HCT116 (cell line): ENCODE measurements around the gene ITPR1. TPM values are rescaled to one million over a fixed set of nuclear protein-coding genes. Genes with fewer than 3 reads are reported as not detected.

Experiments
- ATAC-seq: fragments of 200-7000 bp; cut with Tn5 transposase; 2 replicates; pipeline ENCODE4 v1.9.1; 2020; ENCODE audit warnings: mild to moderate bottlenecking, moderate library complexity
- BruUV-seq: library from RNA; stranded (reverse); fragments of 400-500 nt; replicated peaks from 2 replicates; lab custom pipeline; 2021; lab: Mats Ljungman, UMichigan
- CTCF ChIA-PET: fragments of 300-600 bp; sonication (Branson Sonifier 250); formaldehyde crosslinking; loops from one replicate; lab custom pipeline; 2021; ENCODE audit warnings: antibody characterized with exemption; lab: Charles Lee
- POLR2A ChIA-PET: fragments of 300-600, 350-600 bp; sonication (Branson Sonifier 250); formaldehyde crosslinking; loops from one replicate; lab custom pipeline; 2021; ENCODE audit warnings: antibody characterized with exemption; lab: Charles Lee
- RAD21 ChIA-PET, 2 experiments: fragments of 300-600 bp; sonication (Branson Sonifier 250); formaldehyde crosslinking; loops; one replicate each; lab custom pipeline; 2023; ENCODE audit warnings: low total read pairs in 2 of 2; ENCODE audit not compliant: uncharacterized antibody in 2 of 2, unreplicated experiment in 2 of 2, low non-redundant PET in 1 of 2; lab: Charles Lee
- DNase-seq: peaks from one replicate; pipeline ENCODE4 v3.0.0-alpha.2; 2010; ENCODE audit warnings: low read depth, low spot score
- H2AFZ ChIP-seq: fragments of 200-600 bp; shearing (Covaris generic), sonication (generic); 2 replicates; pipeline ENCODE4 v1.6.1; 2017; ENCODE audit warnings: low read depth, mixed run types, mixed read lengths, antibody characterized with exemption, low read length; ENCODE audit not compliant: poor library complexity, severe bottlenecking
- H3K27ac ChIP-seq: 2 replicates; pipeline ENCODE4 v1.5.1; 2012; ENCODE audit warnings: low read depth, low read length
- H3K27me3 ChIP-seq: fragments of 200-600 bp; sonication (generic); 2 replicates; pipeline ENCODE4 v1.6.1; 2016; ENCODE audit warnings: mixed run types, low read length, mixed read lengths; ENCODE audit not compliant: insufficient read depth
- H3K36me3 ChIP-seq, 2 experiments: fragments of 200-500 bp in 1 of 2; fragments of 200-600 bp in 1 of 2; sonication (Bioruptor generic) in 1 of 2; sonication (generic) in 1 of 2; 2 replicates each; pipeline versions ENCODE4 v1.5.1 to v1.6.1; 2014 to 2016; ENCODE audit warnings: low read length in 2 of 2, inconsistent platforms in 1 of 2, mixed read lengths in 1 of 2, mixed run types in 1 of 2; ENCODE audit not compliant: insufficient read depth in 2 of 2, control insufficient read depth in 1 of 2
- H3K4me1 ChIP-seq, 2 experiments: fragments of 200-600 bp in 1 of 2; sonication (generic) in 1 of 2; 2 replicates each; pipeline versions ENCODE4 v1.5.1 to v1.6.1; 2012 to 2017; ENCODE audit warnings: low read length in 2 of 2, inconsistent platforms in 1 of 2, mild to moderate bottlenecking in 1 of 2, mixed read lengths in 1 of 2, mixed run types in 1 of 2, moderate library complexity in 1 of 2; ENCODE audit not compliant: insufficient read depth in 2 of 2, control insufficient read depth in 1 of 2
- H3K4me2 ChIP-seq: fragments of 200-600 bp; sonication (generic); 2 replicates; pipeline ENCODE4 v1.6.1; 2017; ENCODE audit warnings: mixed run types, low read length, mixed read lengths
- H3K4me3 ChIP-seq, 2 experiments: fragments of 200-600 bp in 1 of 2; sonication (generic) in 1 of 2; replicated peaks in 1 of 2; 2 replicates each; pipeline ENCODE4 v1.5.1; 2011 to 2016; ENCODE audit warnings: low read length in 2 of 2, control low read depth in 1 of 2, low read depth in 1 of 2, mild to moderate bottlenecking in 1 of 2, mixed read lengths in 1 of 2, mixed run types in 1 of 2
- H3K79me2 ChIP-seq: fragments of 200-600 bp; sonication (generic); 2 replicates; pipeline ENCODE4 v1.6.1; 2017; ENCODE audit warnings: mild to moderate bottlenecking, mixed run types, low read length, moderate library complexity, mixed read lengths; ENCODE audit not compliant: insufficient read depth
- H3K9ac ChIP-seq: fragments of 200-600 bp; sonication (generic); 2 replicates; pipeline ENCODE4 v1.6.1; 2016; ENCODE audit warnings: low read length, mixed read lengths
- H3K9me2 ChIP-seq: fragments of 200-600 bp; sonication (generic), shearing (Covaris generic); 2 replicates; pipeline ENCODE4 v1.6.1; 2017; ENCODE audit warnings: mixed run types, mild to moderate bottlenecking, moderate library complexity; ENCODE audit not compliant: insufficient read depth
- H3K9me3 ChIP-seq, 2 experiments: fragments of 200-500 bp in 1 of 2; fragments of 200-600 bp in 1 of 2; sonication (Bioruptor generic) in 1 of 2; sonication (generic) in 1 of 2; 2 replicates each; pipeline ENCODE4 v1.6.1; 2014 to 2017; ENCODE audit warnings: low read length in 2 of 2, mixed read lengths in 2 of 2, inconsistent platforms in 1 of 2, low read depth in 1 of 2, mild to moderate bottlenecking in 1 of 2, mixed run types in 1 of 2, moderate library complexity in 1 of 2; ENCODE audit not compliant: control insufficient read depth in 1 of 2, insufficient read depth in 1 of 2
- H4K20me1 ChIP-seq: fragments of 200-600 bp; sonication (generic), shearing (Covaris generic); 2 replicates; pipeline ENCODE4 v1.6.1; 2017; ENCODE audit warnings: mixed run types, mild to moderate bottlenecking, moderate library complexity; ENCODE audit not compliant: insufficient read depth
- CEBPB ChIP-seq: IDR thresholded peaks from 2 replicates; pipeline ENCODE4 v1.6.1; 2012; ENCODE audit warnings: low read depth
- EGR1 ChIP-seq: IDR thresholded peaks from 2 replicates; pipeline ENCODE4 v1.6.1; 2012; ENCODE audit warnings: low read depth
- TCF7L2 ChIP-seq: IDR thresholded peaks from 2 replicates; pipeline ENCODE4 v1.7.0; 2011; ENCODE audit warnings: borderline replicate concordance, inconsistent platforms; ENCODE audit not compliant: insufficient read depth, insufficient read length; ENCODE audit errors: extremely low read depth
- ZFX ChIP-seq: fragments of 450-650 bp; IDR thresholded peaks from 2 replicates; pipeline ENCODE4 v1.6.1; 2017
- intact Hi-C: fragments of 100-400 bp; cut with micrococcal nuclease; formaldehyde crosslinking; loops from 2 replicates; pipeline ENCODE4 v1.10.0; 2022
- total RNA-seq: library from RNA; stranded (reverse); gene quantifications from one replicate; pipeline ENCODE4 v1.2.1, GENCODE V29; 2021; ENCODE audit not compliant: unreplicated experiment
- TF ChIP-seq, protein P1 (sequence below): IDR thresholded peaks from 2 replicates; pipeline ENCODE4 v1.6.1; 2012

Gene ITPR1
- total RNA-seq, 1 experiment from 2014 or later, result 9.2 TPM

DNA sequence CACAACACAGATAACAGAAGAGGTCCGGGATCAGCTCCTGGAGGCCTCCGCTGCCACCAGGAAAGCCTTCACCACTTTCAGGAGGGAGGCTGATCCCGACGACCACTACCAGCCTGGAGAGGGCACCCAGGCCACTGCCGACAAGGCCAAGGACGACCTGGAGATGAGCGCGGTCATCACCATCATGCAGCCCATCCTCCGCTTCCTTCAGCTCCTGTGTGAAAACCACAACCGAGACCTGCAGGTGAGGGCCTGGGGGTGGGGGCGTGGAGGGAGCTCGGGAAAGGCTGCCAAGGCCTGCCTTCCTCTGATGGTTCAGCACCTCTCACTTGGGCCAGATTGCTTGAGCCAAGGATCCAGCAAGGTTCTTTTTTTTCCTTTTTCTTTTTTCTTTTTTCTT lies 275.4 kb downstream of the ITPR1 start:
- H3K4me1 ChIP-seq, result no peaks in the 10 kb centered on the region
- no peak overlapping the region for H2AFZ ChIP-seq
- RAD21 ChIA-PET, result no interaction called here
- no peak overlapping the region for H3K4me2 ChIP-seq
- H3K36me3 ChIP-seq, result no peaks in the 10 kb centered on the region
- no peak for TF ChIP-seq EGR1
- no peak for TF ChIP-seq CEBPB
- TF ChIP-seq TCF7L2, result no peak
- TF ChIP-seq, protein P1, sequence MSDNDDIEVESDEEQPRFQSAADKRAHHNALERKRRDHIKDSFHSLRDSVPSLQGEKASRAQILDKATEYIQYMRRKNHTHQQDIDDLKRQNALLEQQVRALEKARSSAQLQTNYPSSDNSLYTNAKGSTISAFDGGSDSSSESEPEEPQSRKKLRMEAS, result no peak
- TF ChIP-seq, all 23 proteins: peak for 0
- ChIA-PET CTCF (no interaction called here), POLR2A (no interaction called here)
- no peak for DNase-seq
- no peaks in the 10 kb centered on the region for H3K9me2 ChIP-seq
- H3K27me3 ChIP-seq, result no peaks in the 10 kb centered on the region
- intact Hi-C loops, result no loop called here
- no peak overlapping the region for H3K27ac ChIP-seq
- H3K9ac ChIP-seq, result no peak overlapping the region
- ATAC-seq, result no peak
- no peak overlapping the region for H3K4me3 ChIP-seq
- H4K20me1 ChIP-seq, result no peaks in the 10 kb centered on the region
- no peaks in the 10 kb centered on the region for H3K79me2 ChIP-seq
- H3K9me3 ChIP-seq, result peaks cover 4 to 8% of the 10 kb centered on the region in 2 experiments; a peak in 1 of 4 replicates
- no TSS peak for BruUV-seq

DNA sequence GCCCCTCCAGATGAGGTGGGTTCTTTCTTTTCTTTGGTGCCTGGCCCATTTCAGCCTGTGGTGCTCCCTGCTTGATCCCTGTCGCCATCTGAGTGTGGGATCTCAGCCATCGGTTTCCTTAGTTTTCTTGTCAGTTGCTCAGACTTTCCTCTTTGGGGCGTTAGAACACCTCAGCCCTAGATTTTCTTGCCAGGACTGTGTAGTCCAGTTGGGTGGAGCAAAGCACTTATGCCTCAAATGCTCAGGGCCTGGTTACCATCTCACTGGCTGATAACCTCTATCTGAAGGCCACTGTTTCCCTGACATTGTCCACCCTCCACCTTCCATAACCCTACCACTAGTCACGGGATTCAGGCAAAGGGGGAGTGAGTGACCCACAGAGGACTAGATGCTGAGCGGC lies 277.4 kb downstream of the ITPR1 start:
- no peaks in the 10 kb centered on the region for H3K27me3 ChIP-seq
- H3K9ac ChIP-seq, result no peak overlapping the region
- H3K4me3 ChIP-seq, result no peak overlapping the region
- ChIA-PET CTCF (no interaction called here), POLR2A (no interaction called here), RAD21 (no interaction called here)
- no peak overlapping the region for H3K27ac ChIP-seq
- H3K4me1 ChIP-seq, result no peaks in the 10 kb centered on the region
- TF ChIP-seq ZFX, result no peak
- TF ChIP-seq EGR1, result no peak
- BruUV-seq, result no TSS peak
- H3K9me3 ChIP-seq, result peaks cover 4 to 8% of the 10 kb centered on the region in 2 experiments; a peak in 1 of 4 replicates
- no peaks in the 10 kb centered on the region for H3K9me2 ChIP-seq
- no peaks in the 10 kb centered on the region for H3K36me3 ChIP-seq
- DNase-seq (no peak), ATAC-seq (no peak)
- H3K79me2 ChIP-seq, result no peaks in the 10 kb centered on the region
- intact Hi-C loops, result no loop called here
- H2AFZ ChIP-seq, result no peak overlapping the region
- H4K20me1 ChIP-seq, result no peaks in the 10 kb centered on the region
- no peak overlapping the region for H3K4me2 ChIP-seq
